T-cell (primary cell): Measurements from ENCODE around the gene ATXN7. TPM values are rescaled to one million over a fixed set of nuclear protein-coding genes. Genes with fewer than 3 reads are reported as not detected.

Experiments used
- ATAC-seq, 4 experiments: fragments of 200-7000 bp in 3 of 4; fragments of 150-1000 bp in 1 of 4; cut with Tn5 transposase; replicated peaks in 1 of 4; 1 replicate in 3 of 4; 2 replicates in 1 of 4; pipeline ENCODE4 v1.10.0; 2021; ENCODE audit warnings: moderate library complexity in 3 of 4, mild to moderate bottlenecking in 2 of 4, moderate number of reproducible peaks in 1 of 4
- CTCF ChIA-PET, 2 donors: fragments of 300-600 bp; sonication (Branson Sonifier 250); formaldehyde crosslinking; loops; one replicate each; lab custom pipeline; 2022; ENCODE audit warnings: antibody characterized with exemption in 2 of 2; lab: Charles Lee
- POLR2A ChIA-PET, 2 donors: fragments of 300-600 bp; sonication (Branson Sonifier 250); formaldehyde crosslinking; loops; one replicate each; lab custom pipeline; 2022; ENCODE audit warnings: antibody characterized with exemption in 2 of 2; lab: Charles Lee
- DNase-seq, 35 experiments: peaks; one replicate each; pipeline versions ENCODE4 v3.0.0 to v3.0.0-alpha.2; 2013 to 2023
- H3K27ac ChIP-seq: one replicate; pipeline ENCODE4 v1.5.1; 2013; ENCODE audit warnings: low read length
- H3K27me3 ChIP-seq, 2 experiments: replicated peaks in 1 of 2; 1 replicate in 1 of 2; 2 replicates in 1 of 2; pipeline versions ENCODE4 v1.6.1 to v1.7.0; 2013; ENCODE audit warnings: low read length in 1 of 2, mixed read lengths in 1 of 2; ENCODE audit not compliant: control insufficient read depth in 2 of 2, insufficient read depth in 2 of 2; ENCODE audit errors: extremely low read depth in 1 of 2
- H3K36me3 ChIP-seq, 2 donors: 1 replicate in 1 of 2; 2 replicates in 1 of 2; pipeline versions ENCODE4 v1.6.1 to v1.7.0; 2013; ENCODE audit warnings: low read length in 1 of 2; ENCODE audit not compliant: control insufficient read depth in 2 of 2, insufficient read depth in 1 of 2; ENCODE audit errors: extremely low read depth in 1 of 2
- H3K4me1 ChIP-seq, 2 experiments: 1 replicate in 1 of 2; 2 replicates in 1 of 2; pipeline versions ENCODE4 v1.6.1 to v1.7.0; 2013; ENCODE audit warnings: low read length in 2 of 2, mixed read lengths in 1 of 2; ENCODE audit not compliant: insufficient read depth in 2 of 2, control insufficient read depth in 1 of 2; ENCODE audit errors: extremely low read depth in 1 of 2
- H3K4me3 ChIP-seq, 2 donors: 1 replicate in 1 of 2; 2 replicates in 1 of 2; pipeline versions ENCODE4 v1.5.1 to v1.7.0; 2013; ENCODE audit warnings: mild to moderate bottlenecking in 2 of 2, low read length in 1 of 2, moderate library complexity in 1 of 2; ENCODE audit not compliant: control insufficient read depth in 1 of 2; ENCODE audit errors: extremely low read depth in 1 of 2
- H3K9me3 ChIP-seq: 2 replicates; pipeline ENCODE4 v1.7.0; 2013
- H3K27ac Mint-ChIP-seq, 2 donors: one replicate each; pipeline ENCODE4 v1.8.0; 2020 to 2021; ENCODE audit warnings: mild to moderate bottlenecking in 2 of 2, mixed read lengths in 2 of 2
- H3K27me3 Mint-ChIP-seq, 2 donors: one replicate each; pipeline ENCODE4 v1.8.0; 2021 to 2022; ENCODE audit warnings: mixed read lengths in 2 of 2
- H3K36me3 Mint-ChIP-seq: one replicate; pipeline ENCODE4 v1.8.0; 2021; ENCODE audit warnings: mixed read lengths
- H3K4me1 Mint-ChIP-seq, 3 donors: one replicate each; pipeline ENCODE4 v1.8.0; 2020 to 2022; ENCODE audit warnings: mixed read lengths in 3 of 3, mild to moderate bottlenecking in 1 of 3
- H3K4me3 Mint-ChIP-seq, 3 donors: one replicate each; pipeline ENCODE4 v1.8.0; 2020 to 2022; ENCODE audit warnings: mild to moderate bottlenecking in 3 of 3, mixed read lengths in 3 of 3, moderate library complexity in 3 of 3
- H3K9me3 Mint-ChIP-seq, 3 donors: one replicate each; pipeline ENCODE4 v1.8.0; 2020 to 2022; ENCODE audit warnings: mixed read lengths in 3 of 3
- WGBS: methylation state at CpG from one replicate; pipeline ENCODE4 v1.1.5; 2013; ENCODE audit warnings: missing lambda C conversion rate; ENCODE audit not compliant: insufficient coverage; 5-methylcytosine and 5-hydroxymethylcytosine counted together
- total RNA-seq, 35 experiments: library from RNA in 6 of 35; stranded (reverse) in 6 of 35; fragments of 120-200 nt in 1 of 35; gene quantifications; one replicate each; pipeline versions ENCODE4 v1.2.1 to v1.2.4 and lab custom pipeline; 2013 to 2026

The ATXN7 gene
- total RNA-seq (100 to 1,000 TPM; 110 to 231 (median 123) TPM), total RNA-seq (lab: John Stamatoyannopoulos, UW) (49.4 to 349 (median 153) reads per million in 29 experiments)
- total RNA-seq (2013): 79.2 TPM

GRCh38 chr3:63863150-63864007 is at the start of gene ATXN7, which contains the start of gene THOC7:
Gene ATXN7 (plus strand): TSS chr3:63863867. CDS start chr3:63912599, 48,732 bp downstream.
Gene THOC7 (minus strand): TSS chr3:63863805. CDS start chr3:63863790, 15 bp downstream.
- H3K4me3 ChIP-seq: peak within 1 kb of the TSS; percentile 91 to 93
- Mint-ChIP-seq H3K9me3 (no peaks in the 10 kb centered on the region), H3K4me3 (peak within 1 kb of the TSS; percentile 85 to 91 (median 90)), H3K27ac (peak within 1 kb of the TSS; percentile 88 to 93), H3K36me3 (peaks cover 9% of the 10 kb centered on the region), H3K4me1 (peaks cover 70 to 74% (median 72%) of the 10 kb centered on the region in 3 donors), H3K27me3 (no peaks in the 10 kb centered on the region)
- peak; percentile 84 to 89 (median 86) for ATAC-seq
- DNase-seq: peak; percentile 42 to 86 (median 64)
- POLR2A ChIA-PET: interaction anchor here in 1 of 2 donors (0.6 kb wide), 2 partner anchors 36 to 115 kb away, joined by 3 to 22 read pairs; no protein-coding TSS in a partner anchor
- under 1% methylated on average over 95 of the region's 98 CpGs for WGBS
- H3K27me3 ChIP-seq: no peaks in the 10 kb centered on the region
- H3K4me1 ChIP-seq: peaks cover 9 to 14% of the 10 kb centered on the region in 2 experiments
- CTCF ChIA-PET: no interaction called here
- H3K9me3 ChIP-seq: no peaks in the 10 kb centered on the region
- H3K27ac ChIP-seq: peak within 1 kb of the TSS; percentile 68
- no peaks in the 10 kb centered on the region for H3K36me3 ChIP-seq

- POLR2A ChIA-PET: no interaction called here
- H3K36me3 Mint-ChIP-seq: peaks cover 10% of the 10 kb centered on the region
- no peaks in the 10 kb centered on the region for H3K4me1 Mint-ChIP-seq
- no peaks in the 10 kb centered on the region for H3K36me3 ChIP-seq
- H3K9me3 Mint-ChIP-seq: no peaks in the 10 kb centered on the region
- no peak overlapping the region for H3K4me3 Mint-ChIP-seq
- CTCF ChIA-PET: no interaction called here
- no peaks in the 10 kb centered on the region for H3K27me3 ChIP-seq
- no peak overlapping the region for H3K4me3 ChIP-seq
- H3K27ac Mint-ChIP-seq: no peak overlapping the region
- H3K27me3 Mint-ChIP-seq: no peaks in the 10 kb centered on the region
- WGBS: 100% methylated on average over 1 of the region's 3 CpGs
- no peak overlapping the region for H3K27ac ChIP-seq
- H3K9me3 ChIP-seq: no peaks in the 10 kb centered on the region
- ATAC-seq (no peak), DNase-seq (no peak)
- no peaks in the 10 kb centered on the region for H3K4me1 ChIP-seq
These were observed 49.4 kb upstream of the ATXN7 start for GRCh38 chr3:63814237-63814636.

GRCh38 chr3:63817225-63817624 is 46.4 kb upstream of the ATXN7 start:
- no peak for DNase-seq
- ChIA-PET CTCF (interaction anchor here (0.6 to 1.1 kb wide), 3 partner anchors 64 to 1630 kb away, joined by 3 to 9 read pairs (median 3); no protein-coding TSS in a partner anchor), POLR2A (no interaction called here)
- Mint-ChIP-seq H3K4me3 (no peak overlapping the region), H3K9me3 (no peaks in the 10 kb centered on the region), H3K27me3 (no peaks in the 10 kb centered on the region), H3K4me1 (no peaks in the 10 kb centered on the region), H3K27ac (no peak overlapping the region), H3K36me3 (peaks cover 6% of the 10 kb centered on the region)
- ATAC-seq: no peak
- Histone ChIP-seq H3K27ac (no peak overlapping the region), H3K4me1 (no peaks in the 10 kb centered on the region), H3K36me3 (no peaks in the 10 kb centered on the region), H3K27me3 (no peaks in the 10 kb centered on the region), H3K4me3 (no peak overlapping the region), H3K9me3 (no peaks in the 10 kb centered on the region)
- WGBS: no CpG with 5 or more reads among the region's 5 CpGs

GRCh38 chr3:63818282-63819150 is 45.2 kb upstream of the ATXN7 start:
- Histone ChIP-seq H3K27ac (no peak overlapping the region), H3K4me3 (no peak overlapping the region), H3K9me3 (no peaks in the 10 kb centered on the region), H3K4me1 (no peaks in the 10 kb centered on the region), H3K36me3 (no peaks in the 10 kb centered on the region), H3K27me3 (no peaks in the 10 kb centered on the region)
- DNase-seq (peak in 34 of 35 experiments; percentile 4 to 77 (median 46)), ATAC-seq (peak in 3 of 4 experiments; percentile 44 to 66 (median 50))
- no peak overlapping the region for H3K4me3 Mint-ChIP-seq
- no peak overlapping the region for H3K27ac Mint-ChIP-seq
- ChIA-PET POLR2A (no interaction called here), CTCF (interaction anchor here (0.5 to 1.2 kb wide), 14 partner anchors 11 to 1631 kb away, joined by 3 to 5 read pairs (median 3); no protein-coding TSS in a partner anchor)
- WGBS: 52% methylated on average over 5 of the region's 10 CpGs
- H3K36me3 Mint-ChIP-seq: peaks cover 4% of the 10 kb centered on the region
- H3K27me3 Mint-ChIP-seq: no peaks in the 10 kb centered on the region
- no peaks in the 10 kb centered on the region for H3K9me3 Mint-ChIP-seq
- H3K4me1 Mint-ChIP-seq: no peaks in the 10 kb centered on the region

GRCh38 chr3:63819151-63819398 is 44.6 kb upstream of the ATXN7 start, which contains the start of gene C3orf49:
Gene C3orf49 (plus strand): TSS chr3:63819299. CDS start chr3:63819472, 173 bp downstream.
- ChIA-PET CTCF (interaction anchor here (0.5 to 1.1 kb wide), 5 partner anchors 11 to 1616 kb away, joined by 3 to 4 read pairs (median 3); no protein-coding TSS in a partner anchor), POLR2A (no interaction called here)
- H3K27me3 ChIP-seq: no peaks in the 10 kb centered on the region
- no peak within 1 kb of the TSS for H3K27ac ChIP-seq
- no peaks in the 10 kb centered on the region for H3K4me1 ChIP-seq
- H3K4me1 Mint-ChIP-seq: no peaks in the 10 kb centered on the region
- no peaks in the 10 kb centered on the region for H3K27me3 Mint-ChIP-seq
- DNase-seq: no peak
- H3K36me3 ChIP-seq: no peaks in the 10 kb centered on the region
- WGBS: no CpG with 5 or more reads among the region's 1 CpG
- H3K9me3 Mint-ChIP-seq: no peaks in the 10 kb centered on the region
- no peaks in the 10 kb centered on the region for H3K9me3 ChIP-seq
- ATAC-seq: no peak
- no peak within 1 kb of the TSS for H3K27ac Mint-ChIP-seq
- H3K4me3 Mint-ChIP-seq: no peak within 1 kb of the TSS
- peaks cover 4% of the 10 kb centered on the region for H3K36me3 Mint-ChIP-seq
- no peak within 1 kb of the TSS for H3K4me3 ChIP-seq

- ATAC-seq (no peak), DNase-seq (no peak)
- Mint-ChIP-seq H3K9me3 (no peaks in the 10 kb centered on the region), H3K4me3 (no peak overlapping the region), H3K27me3 (no peaks in the 10 kb centered on the region), H3K27ac (no peak overlapping the region), H3K4me1 (no peaks in the 10 kb centered on the region), H3K36me3 (peaks cover 8% of the 10 kb centered on the region)
- ChIA-PET CTCF (interaction anchor here in 1 of 2 donors (0.6 kb wide), 1 partner anchor 209 kb away, joined by 3 read pairs; no protein-coding TSS in a partner anchor), POLR2A (no interaction called here)
- no peaks in the 10 kb centered on the region for H3K4me1 ChIP-seq
- no peak overlapping the region for H3K27ac ChIP-seq
- WGBS: 100% methylated on average over 3 of the region's 4 CpGs
- H3K9me3 ChIP-seq: no peaks in the 10 kb centered on the region
- H3K4me3 ChIP-seq: no peak overlapping the region
- H3K27me3 ChIP-seq: no peaks in the 10 kb centered on the region
- peaks cover 0 to 2% of the 10 kb centered on the region in 2 donors for H3K36me3 ChIP-seq
These were observed 39.4 kb upstream of the ATXN7 start for GRCh38 chr3:63824309-63824708.
